ENCODE data around the gene SEMG1.

Gene SEMG1

GRCh38 chr20:45251884-45252560, 45.2 kb downstream of the SEMG1 start:
- no peaks in the 10 kb centered on the region for H3K36me3 Mint-ChIP-seq
- DNase-seq (ENCODE audit: low spot score in 2 of 2) (no peak), ATAC-seq (no peak)
- H3K9me3 Mint-ChIP-seq = no peaks in the 10 kb centered on the region
- H3K4me3 Mint-ChIP-seq = no peak overlapping the region
- H3K27ac Mint-ChIP-seq = no peak overlapping the region
- H3K4me1 Mint-ChIP-seq = peaks cover 4% of the 10 kb centered on the region

DNA sequence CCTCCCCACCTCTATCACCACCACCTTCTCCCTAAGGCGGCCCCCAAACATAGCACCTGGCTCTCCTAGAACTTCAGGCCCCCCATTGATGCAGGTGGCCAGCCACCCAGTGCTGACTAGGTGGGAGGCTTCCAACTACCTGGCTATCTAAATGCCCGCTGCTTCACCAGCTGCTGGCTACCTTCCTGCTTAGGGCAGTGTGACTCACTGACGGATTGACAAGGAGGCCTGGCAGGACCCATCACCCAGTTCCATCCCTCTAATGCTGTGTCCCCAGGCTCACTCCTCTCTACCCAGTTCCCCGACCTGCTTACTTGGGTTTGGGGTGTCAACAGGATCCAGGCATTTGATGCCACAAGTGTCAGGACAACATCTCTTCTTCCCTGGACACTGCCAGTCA, 46.4 kb downstream of the SEMG1 start:
- H3K36me3 Mint-ChIP-seq = no peaks in the 10 kb centered on the region

GRCh38 chr20:45254383-45255262, 47.8 kb downstream of the SEMG1 start, which contains the start of gene SLPI:
Gene SLPI, minus strand, starts transcription at chr20:45254564. Its CDS starts 21 bp downstream, at chr20:45254543.
- H3K36me3 Mint-ChIP-seq = no peaks in the 10 kb centered on the region
- DNase-seq (ENCODE audit: low spot score in 2 of 2) (peak in 1 of 2 donors; percentile 57), ATAC-seq (peak; percentile 69)
- H3K9me3 Mint-ChIP-seq = no peaks in the 10 kb centered on the region
- peaks cover 4% of the 10 kb centered on the region for H3K4me1 Mint-ChIP-seq
- no peak within 1 kb of the TSS for H3K4me3 Mint-ChIP-seq
- no peak within 1 kb of the TSS for H3K27ac Mint-ChIP-seq

More for the DNA sequence above, 46.4 kb downstream of the SEMG1 start:
- ATAC-seq (no peak), DNase-seq (ENCODE audit: low spot score in 2 of 2) (no peak)
- Mint-ChIP-seq H3K4me1 (peaks cover 4% of the 10 kb centered on the region), H3K27ac (no peak overlapping the region), H3K4me3 (no peak overlapping the region), H3K9me3 (no peaks in the 10 kb centered on the region)

- Mint-ChIP-seq H3K27ac (no peak overlapping the region), H3K4me1 (peaks cover 4% of the 10 kb centered on the region), H3K4me3 (no peak overlapping the region), H3K9me3 (no peaks in the 10 kb centered on the region), H3K36me3 (no peaks in the 10 kb centered on the region)
- DNase-seq (ENCODE audit: low spot score in 2 of 2) = no peak
- no peak for ATAC-seq
Observed at GRCh38 chr20:45257161-45257560, 50.3 kb downstream of the SEMG1 start.

- no peaks in the 10 kb centered on the region for H3K9me3 Mint-ChIP-seq
- DNase-seq (ENCODE audit: low spot score in 2 of 2) (no peak), ATAC-seq (no peak)
Observed at GRCh38 chr20:45257711-45258110, 50.9 kb downstream of the SEMG1 start.

DNA sequence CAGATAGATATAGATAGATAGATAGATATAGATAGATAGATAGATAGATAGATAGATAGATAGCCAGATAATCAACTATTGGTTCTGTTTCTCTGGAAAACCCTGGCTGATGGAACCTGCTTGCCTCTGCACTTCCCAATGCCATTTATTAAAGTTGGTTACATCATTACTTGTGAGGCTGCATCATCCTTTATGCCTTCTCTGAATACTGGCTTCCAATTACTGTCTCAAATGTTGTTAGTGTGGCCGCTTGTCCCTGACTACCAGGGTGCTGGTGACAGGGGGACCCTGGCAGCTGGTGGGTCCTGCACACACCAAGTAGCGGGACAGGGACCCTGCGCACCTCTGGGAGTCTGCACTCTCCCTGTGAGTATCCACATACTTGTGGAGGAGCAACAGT, 51.4 kb downstream of the SEMG1 start:
- ATAC-seq = no peak
- Mint-ChIP-seq H3K36me3 (no peaks in the 10 kb centered on the region), H3K4me3 (no peak overlapping the region)

More at GRCh38 chr20:45257711-45258110, 50.9 kb downstream of the SEMG1 start:
- no peaks in the 10 kb centered on the region for H3K36me3 Mint-ChIP-seq
- peaks cover 4% of the 10 kb centered on the region for H3K4me1 Mint-ChIP-seq
- no peak overlapping the region for H3K4me3 Mint-ChIP-seq
- no peak overlapping the region for H3K27ac Mint-ChIP-seq

DNA sequence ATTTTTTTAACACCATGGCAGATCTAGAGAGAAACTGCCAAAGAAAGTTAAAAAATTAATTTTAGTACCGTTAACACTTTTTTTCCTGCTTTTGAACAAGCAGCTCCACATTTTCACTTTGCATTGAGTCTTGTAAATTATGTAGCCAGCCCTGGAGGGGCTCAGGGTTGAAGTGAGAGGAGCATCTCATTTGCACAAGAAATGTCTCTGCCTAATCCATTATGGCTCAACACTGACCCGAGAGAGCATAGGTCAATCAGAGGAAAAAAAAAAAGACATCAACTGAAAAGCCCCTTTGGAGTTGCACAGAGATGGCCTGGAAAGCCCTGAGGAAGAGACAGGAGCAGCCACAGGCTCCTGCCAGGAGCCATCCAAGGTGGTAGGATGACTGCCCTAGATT, 51.8 kb downstream of the SEMG1 start:
- Mint-ChIP-seq H3K27ac (no peak overlapping the region), H3K36me3 (no peaks in the 10 kb centered on the region), H3K9me3 (no peaks in the 10 kb centered on the region), H3K4me1 (peaks cover 4% of the 10 kb centered on the region), H3K4me3 (no peak overlapping the region)
- DNase-seq (ENCODE audit: low spot score in 2 of 2) (no peak), ATAC-seq (no peak)

More for the DNA sequence above, 51.4 kb downstream of the SEMG1 start:
- no peak overlapping the region for H3K27ac Mint-ChIP-seq
- DNase-seq (ENCODE audit: low spot score in 2 of 2) = no peak
- peaks cover 4% of the 10 kb centered on the region for H3K4me1 Mint-ChIP-seq
- H3K9me3 Mint-ChIP-seq = no peaks in the 10 kb centered on the region
